PC-9 (cell line): Measurements from ENCODE around the gene CHN1. TPM values are rescaled to one million over a fixed set of nuclear protein-coding genes. Genes with fewer than 3 reads are reported as not detected.

Source experiments
- BruUV-seq: library from RNA; stranded (reverse); fragments of 400-500 nt; replicated peaks from 2 replicates; lab custom pipeline; 2021; lab: Mats Ljungman, UMichigan
- CTCF ChIA-PET: fragments of 300-600 bp; sonication (Branson Sonifier 250); formaldehyde crosslinking; loops from one replicate; lab custom pipeline; 2022; ENCODE audit warnings: antibody characterized with exemption; lab: Charles Lee
- POLR2A ChIA-PET: fragments of 300-600 bp; sonication (Branson Sonifier 250); formaldehyde crosslinking; loops from one replicate; lab custom pipeline; 2022; ENCODE audit warnings: antibody characterized with exemption; ENCODE audit not compliant: unreplicated experiment; lab: Charles Lee
- DNase-seq, 2 experiments: peaks; one replicate each; pipeline versions ENCODE4 v3.0.0 to v3.0.0-alpha.2; 2015 to 2022; ENCODE audit warnings: mixed read lengths in 1 of 2
- H2AFZ ChIP-seq: fragments of 200-600 bp; sonication (generic); 2 replicates; pipeline ENCODE4 v1.8.1; 2017; ENCODE audit warnings: antibody characterized with exemption
- H3F3A ChIP-seq: fragments of 200-600 bp; sonication (generic); 2 replicates; pipeline ENCODE4 v1.8.1; 2017; ENCODE audit warnings: antibody characterized with exemption, mild to moderate bottlenecking, low read depth; ENCODE audit not compliant: insufficient read depth
- H3K27ac ChIP-seq: fragments of 200-600 bp; sonication (generic); 2 replicates; pipeline ENCODE4 v1.6.1; 2016; ENCODE audit warnings: mixed run types
- H3K27me3 ChIP-seq: fragments of 200-600 bp; sonication (generic); 2 replicates; pipeline ENCODE4 v1.6.1; 2016; ENCODE audit warnings: low read depth, mixed run types; ENCODE audit not compliant: insufficient read depth
- H3K36me3 ChIP-seq: fragments of 200-600 bp; sonication (generic); 2 replicates; pipeline ENCODE4 v1.6.1; 2016; ENCODE audit warnings: low read depth, mixed run types
- H3K4me1 ChIP-seq: fragments of 200-600 bp; sonication (generic); replicated peaks from 2 replicates; pipeline ENCODE4 v1.6.1; 2016; ENCODE audit warnings: mixed run types; ENCODE audit not compliant: insufficient read depth
- H3K4me2 ChIP-seq: fragments of 200-600 bp; sonication (generic); 2 replicates; pipeline ENCODE4 v1.6.1; 2017; ENCODE audit warnings: mixed run types
- H3K4me3 ChIP-seq: fragments of 200-600 bp; sonication (generic); 2 replicates; pipeline ENCODE4 v1.6.1; 2016; ENCODE audit warnings: mixed run types
- H3K79me2 ChIP-seq: fragments of 200-600 bp; sonication (generic); 2 replicates; pipeline ENCODE4 v1.6.1; 2017; ENCODE audit warnings: low read depth, mixed run types
- H3K9me2 ChIP-seq: fragments of 200-600 bp; sonication (generic); 2 replicates; pipeline ENCODE4 v1.8.1; 2017; ENCODE audit warnings: mild to moderate bottlenecking; ENCODE audit not compliant: insufficient read depth
- H3K9me3 ChIP-seq: fragments of 200-600 bp; sonication (generic); 2 replicates; pipeline ENCODE4 v1.8.1; 2016; ENCODE audit warnings: low read depth; ENCODE audit not compliant: insufficient read depth
- H4K20me1 ChIP-seq: fragments of 200-600 bp; sonication (generic); 2 replicates; pipeline ENCODE4 v1.8.1; 2017; ENCODE audit not compliant: insufficient read depth
- EZH2 ChIP-seq: fragments of 200-600 bp; sonication (generic); IDR thresholded peaks from 2 replicates; pipeline ENCODE4 v1.8.0; 2017; ENCODE audit warnings: antibody characterized with exemption, low read depth
- intact Hi-C: fragments of 100-400 bp; cut with micrococcal nuclease; formaldehyde crosslinking; loops from one replicate; pipeline ENCODE4 v1.10.0; 2022; ENCODE audit not compliant: unreplicated experiment
- total RNA-seq: library from RNA; stranded (reverse); gene quantifications from 2 replicates; pipeline ENCODE4 v1.2.3, GENCODE V29; 2021
- TF ChIP-seq, protein P1 (sequence below): fragments of 200-600 bp; sonication (generic); conservative IDR thresholded peaks from 2 replicates; pipeline ENCODE4 v1.6.1; 2017; ENCODE audit warnings: mixed run types, antibody characterized with exemption, mild to moderate bottlenecking, moderate library complexity

CHN1 gene
- total RNA-seq, 1 experiment from 2014 or later: 14.0 TPM

DNA sequence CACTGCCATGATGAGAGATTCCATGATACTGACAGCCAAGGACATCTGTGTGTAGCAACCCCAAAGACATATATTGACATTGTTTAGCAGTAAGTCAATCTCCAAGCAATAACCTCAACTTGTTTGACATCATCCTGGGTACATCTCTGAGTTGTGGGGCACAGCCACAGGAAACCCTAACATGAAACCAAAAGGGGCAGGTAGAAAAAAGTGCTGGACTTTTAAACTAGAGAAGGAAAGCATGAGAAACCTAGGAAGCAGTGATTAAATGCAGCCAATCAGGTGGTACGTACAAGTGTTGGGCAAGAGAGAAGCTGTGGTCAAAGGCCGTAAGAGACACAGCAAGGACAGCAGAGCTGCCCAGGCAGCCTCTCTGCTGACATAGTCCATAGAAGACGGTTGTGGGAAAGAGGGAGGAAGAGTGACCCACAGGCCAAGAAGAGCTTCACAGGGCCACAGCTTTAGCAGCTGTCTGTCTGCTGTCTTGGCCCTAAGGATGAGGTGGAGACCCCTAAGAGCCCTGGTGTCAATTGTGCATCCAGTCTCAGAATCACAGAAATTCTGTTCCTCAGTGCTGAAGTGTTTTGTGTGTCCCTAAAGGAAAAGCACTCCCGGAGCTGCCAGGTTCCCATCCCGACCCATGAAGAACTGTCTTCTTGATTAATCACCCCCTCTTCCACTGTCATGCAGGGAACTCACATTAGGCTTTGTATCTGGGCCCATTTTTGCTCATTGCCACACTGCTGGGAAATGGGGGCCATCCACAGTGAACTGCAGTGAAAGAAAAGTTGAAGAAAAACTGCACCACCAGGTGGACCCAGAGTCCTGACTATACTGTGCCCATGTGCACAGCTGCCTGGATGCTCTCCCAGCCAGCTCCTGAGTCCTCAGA lies 25.4 kb upstream of the CHN1 start:
- Histone ChIP-seq H2AFZ (no peak overlapping the region), H3K4me2 (no peak overlapping the region), H3K36me3 (no peaks in the 10 kb centered on the region), H3K9me3 (no peaks in the 10 kb centered on the region), H3K79me2 (no peaks in the 10 kb centered on the region), H3K4me3 (no peak overlapping the region), H3K27ac (no peak overlapping the region), H3K9me2 (no peaks in the 10 kb centered on the region), H3F3A (no peaks in the 10 kb centered on the region), H3K27me3 (no peaks in the 10 kb centered on the region), H4K20me1 (no peaks in the 10 kb centered on the region), H3K4me1 (no peaks in the 10 kb centered on the region)
- peak; percentile 45 to 46 for DNase-seq
- no peak for TF ChIP-seq EZH2
- TF ChIP-seq, protein P1, sequence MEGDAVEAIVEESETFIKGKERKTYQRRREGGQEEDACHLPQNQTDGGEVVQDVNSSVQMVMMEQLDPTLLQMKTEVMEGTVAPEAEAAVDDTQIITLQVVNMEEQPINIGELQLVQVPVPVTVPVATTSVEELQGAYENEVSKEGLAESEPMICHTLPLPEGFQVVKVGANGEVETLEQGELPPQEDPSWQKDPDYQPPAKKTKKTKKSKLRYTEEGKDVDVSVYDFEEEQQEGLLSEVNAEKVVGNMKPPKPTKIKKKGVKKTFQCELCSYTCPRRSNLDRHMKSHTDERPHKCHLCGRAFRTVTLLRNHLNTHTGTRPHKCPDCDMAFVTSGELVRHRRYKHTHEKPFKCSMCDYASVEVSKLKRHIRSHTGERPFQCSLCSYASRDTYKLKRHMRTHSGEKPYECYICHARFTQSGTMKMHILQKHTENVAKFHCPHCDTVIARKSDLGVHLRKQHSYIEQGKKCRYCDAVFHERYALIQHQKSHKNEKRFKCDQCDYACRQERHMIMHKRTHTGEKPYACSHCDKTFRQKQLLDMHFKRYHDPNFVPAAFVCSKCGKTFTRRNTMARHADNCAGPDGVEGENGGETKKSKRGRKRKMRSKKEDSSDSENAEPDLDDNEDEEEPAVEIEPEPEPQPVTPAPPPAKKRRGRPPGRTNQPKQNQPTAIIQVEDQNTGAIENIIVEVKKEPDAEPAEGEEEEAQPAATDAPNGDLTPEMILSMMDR: peak; percentile 68
- ChIA-PET POLR2A (no interaction called here), CTCF (interaction anchor here (0.8 kb wide), 1 partner anchor 282 kb away, joined by 3 read pairs; no protein-coding TSS in a partner anchor)
- no TSS peak for BruUV-seq
- intact Hi-C loops: loop anchor here (5.0 kb wide), 2 partner anchors 252 to 1067 kb away; partner anchors contain the start of gene HOXD12

DNA sequence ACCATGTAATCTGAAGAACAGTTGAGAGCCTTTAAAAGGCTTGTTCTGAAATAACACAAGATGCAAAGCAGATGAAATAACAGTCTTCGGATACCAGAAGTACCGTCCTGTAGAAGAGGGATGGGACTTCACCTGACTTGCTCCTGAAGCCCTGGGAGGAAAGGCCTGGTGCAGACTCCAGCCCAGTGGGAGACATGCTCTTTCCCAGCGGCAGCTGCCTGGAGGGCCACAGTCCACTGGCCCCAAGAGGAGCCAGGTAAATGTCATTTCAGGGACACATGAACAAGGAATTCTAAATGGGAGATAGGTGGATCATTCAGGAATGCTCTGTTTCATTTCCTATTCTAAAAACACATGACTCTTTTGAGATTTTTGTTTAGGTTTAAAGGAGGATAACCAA lies 22.6 kb upstream of the CHN1 start:
- CTCF ChIA-PET: interaction anchor here (0.5 kb wide), 1 partner anchor 338 kb away, joined by 5 read pairs; no protein-coding TSS in a partner anchor
- Histone ChIP-seq H3K4me1 (no peaks in the 10 kb centered on the region), H3K9me3 (no peaks in the 10 kb centered on the region), H4K20me1 (no peaks in the 10 kb centered on the region), H3F3A (no peaks in the 10 kb centered on the region), H3K27me3 (no peaks in the 10 kb centered on the region), H3K4me2 (no peak overlapping the region), H3K36me3 (no peaks in the 10 kb centered on the region), H3K4me3 (no peak overlapping the region), H3K79me2 (no peaks in the 10 kb centered on the region), H3K9me2 (no peaks in the 10 kb centered on the region), H3K27ac (no peak overlapping the region), H2AFZ (no peak overlapping the region)
- intact Hi-C loops: no loop called here
- no peak for TF ChIP-seq EZH2
- TF ChIP-seq, protein P1: no peak
- POLR2A ChIA-PET: no interaction called here
- no TSS peak for BruUV-seq
- DNase-seq: no peak

DNA sequence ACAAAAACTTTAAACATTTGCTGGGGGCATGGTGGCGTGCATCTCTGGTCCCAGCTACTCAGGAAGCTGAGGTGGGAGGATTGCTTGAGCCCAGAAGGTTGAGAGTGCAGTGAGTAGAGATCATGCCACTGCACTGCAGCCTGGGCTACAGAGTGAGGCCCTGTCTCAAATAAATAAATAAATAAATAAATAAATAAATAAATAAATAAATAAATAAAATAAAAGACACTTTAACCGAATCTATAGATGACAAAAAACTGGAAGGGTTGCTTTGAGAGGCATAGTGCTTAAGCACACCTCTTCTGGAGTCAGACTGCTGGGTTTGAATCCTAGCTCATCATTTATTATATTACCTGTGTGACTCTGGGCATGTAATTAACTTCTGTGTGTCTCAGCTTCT lies 21.2 kb upstream of the CHN1 start:
- ChIA-PET POLR2A (no interaction called here), CTCF (interaction anchor here (0.6 kb wide), 1 partner anchor 139 kb away, joined by 3 read pairs; no protein-coding TSS in a partner anchor)
- Histone ChIP-seq H3K9me2 (no peaks in the 10 kb centered on the region), H3K36me3 (no peaks in the 10 kb centered on the region), H3K79me2 (no peaks in the 10 kb centered on the region), H3K9me3 (no peaks in the 10 kb centered on the region), H4K20me1 (no peaks in the 10 kb centered on the region), H3K27ac (no peak overlapping the region), H2AFZ (no peak overlapping the region), H3F3A (no peaks in the 10 kb centered on the region), H3K4me3 (no peak overlapping the region), H3K4me2 (no peak overlapping the region), H3K27me3 (no peaks in the 10 kb centered on the region), H3K4me1 (no peaks in the 10 kb centered on the region)
- BruUV-seq: no TSS peak
- TF ChIP-seq, protein P1: no peak
- no peak for TF ChIP-seq EZH2
- intact Hi-C loops: no loop called here
- no peak for DNase-seq
